H1 (cell line): ENCODE results near the gene UBE2H. TPM values are rescaled to one million over a fixed set of nuclear protein-coding genes. Genes with fewer than 3 reads are reported as not detected.

ENCODE experiments used
- CTCF ChIA-PET: fragments of 300-600 bp; sonication (Branson Sonifier 250); formaldehyde crosslinking; loops from one replicate; lab custom pipeline; 2021; ENCODE audit not compliant: partially characterized antibody; lab: Charles Lee
- POLR2A ChIA-PET: fragments of 300-600 bp; sonication (Branson Sonifier 250); formaldehyde crosslinking; loops from one replicate; lab custom pipeline; 2021; ENCODE audit warnings: inconsistent platforms; ENCODE audit not compliant: partially characterized antibody; lab: Charles Lee
- DNase-seq, 2 experiments: peaks; one replicate each; pipeline versions ENCODE4 v3.0.0 to v3.0.0-alpha.2; 2010 to 2022; ENCODE audit warnings: low spot score in 2 of 2, low read depth in 1 of 2, mixed read lengths in 1 of 2
- FAIRE-seq: peaks from 2 replicates; lab custom pipeline; 2011; peaks lifted over from hg19 to GRCh38; lab: Jason Lieb, UNC
- H2AFZ ChIP-seq: 2 replicates; pipeline ENCODE4 v1.8.1; 2012; ENCODE audit warnings: low read length, inconsistent platforms
- H2AK5ac ChIP-seq: 2 replicates; pipeline ENCODE4 v1.6.1; 2013; ENCODE audit warnings: low read depth, low read length
- H2BK120ac ChIP-seq: replicated peaks from 2 replicates; pipeline ENCODE3; 2013; ENCODE audit warnings: low read depth, low read length, inconsistent platforms
- H2BK12ac ChIP-seq: 2 replicates; pipeline ENCODE4 v1.6.1; 2013; ENCODE audit warnings: low read depth, low read length
- H2BK15ac ChIP-seq: 2 replicates; pipeline ENCODE4 v1.6.1; 2013; ENCODE audit warnings: low read length
- H2BK20ac ChIP-seq: 2 replicates; pipeline ENCODE4 v1.6.1; 2013; ENCODE audit warnings: low read length
- H2BK5ac ChIP-seq: 2 replicates; pipeline ENCODE4 v1.6.1; 2013; ENCODE audit warnings: low read depth, low read length
- H3K14ac ChIP-seq: 2 replicates; pipeline ENCODE4 v1.6.1; 2013; ENCODE audit warnings: inconsistent platforms; ENCODE audit not compliant: insufficient read length
- H3K18ac ChIP-seq: 2 replicates; pipeline ENCODE4 v1.6.1; 2013; ENCODE audit warnings: low read length; ENCODE audit errors: extremely low read depth
- H3K23ac ChIP-seq: 2 replicates; pipeline ENCODE4 v1.6.1; 2013; ENCODE audit warnings: inconsistent platforms; ENCODE audit not compliant: insufficient read length
- H3K23me2 ChIP-seq: 2 replicates; pipeline ENCODE4 v1.6.1; 2013; ENCODE audit warnings: low read depth, low read length
- H3K27ac ChIP-seq: 2 replicates; pipeline ENCODE4 v1.6.1; 2011; ENCODE audit warnings: low read depth, low read length, inconsistent platforms
- H3K27me3 ChIP-seq, 4 experiments: replicated peaks in 1 of 4; 1 replicate in 1 of 4; 2 replicates in 3 of 4; pipeline versions ENCODE4 v1.6.1 to v1.8.1; 2011 to 2013; ENCODE audit warnings: low read length in 3 of 4, mild to moderate bottlenecking in 3 of 4, inconsistent platforms in 2 of 4, mixed read lengths in 2 of 4, moderate library complexity in 1 of 4; ENCODE audit not compliant: control insufficient read depth in 3 of 4, insufficient read depth in 3 of 4; ENCODE audit errors: extremely low read depth in 1 of 4
- H3K36me3 ChIP-seq, 4 experiments: 2 replicates each; pipeline versions ENCODE4 v1.6.1 to v1.8.1; 2011 to 2013; ENCODE audit warnings: mild to moderate bottlenecking in 4 of 4, low read length in 3 of 4, moderate library complexity in 2 of 4, control low read depth in 1 of 4, inconsistent platforms in 1 of 4; ENCODE audit not compliant: insufficient read depth in 4 of 4, control insufficient read depth in 2 of 4
- H3K4ac ChIP-seq: replicated peaks from 2 replicates; pipeline ENCODE3; 2013; ENCODE audit warnings: low read length, low read depth, mixed read lengths, inconsistent platforms; ENCODE audit not compliant: insufficient read length
- H3K4me1 ChIP-seq, 4 experiments: replicated peaks in 1 of 4; 1 replicate in 1 of 4; 2 replicates in 3 of 4; pipeline versions ENCODE4 v1.6.1 to v1.8.1; 2011 to 2013; ENCODE audit warnings: low read length in 3 of 4, inconsistent platforms in 2 of 4, mixed read lengths in 1 of 4; ENCODE audit not compliant: insufficient read depth in 4 of 4, control insufficient read depth in 3 of 4
- H3K4me2 ChIP-seq, 2 experiments: 2 replicates each; pipeline versions ENCODE4 v1.6.1 to v1.8.1; 2011 to 2013; ENCODE audit warnings: low read depth in 2 of 2, low read length in 2 of 2, control low read depth in 1 of 2, inconsistent platforms in 1 of 2, mild to moderate bottlenecking in 1 of 2; ENCODE audit not compliant: insufficient read depth in 1 of 2
- H3K4me3 ChIP-seq, 4 experiments: fragments of 200-600, 300-600 bp in 1 of 4; sonication (generic), shearing (Covaris generic), sonication (Bioruptor Twin) in 1 of 4; 2 replicates each; pipeline versions ENCODE4 v1.5.1 to v1.8.1; 2011 to 2016; ENCODE audit warnings: low read length in 4 of 4, low read depth in 3 of 4, control low read depth in 2 of 4, inconsistent platforms in 2 of 4, mild to moderate bottlenecking in 2 of 4, mixed read lengths in 1 of 4, moderate library complexity in 1 of 4; ENCODE audit not compliant: insufficient read depth in 2 of 4; ENCODE audit errors: extremely low read depth in 1 of 4
- H3K56ac ChIP-seq: replicated peaks from 2 replicates; pipeline ENCODE3; 2013; ENCODE audit warnings: low read depth, mild to moderate bottlenecking, mixed read lengths, low read length, inconsistent platforms; ENCODE audit not compliant: insufficient read length
- H3K79me1 ChIP-seq: 2 replicates; pipeline ENCODE4 v1.6.1; 2013; ENCODE audit warnings: low read depth, low read length, control low read depth
- H3K79me2 ChIP-seq, 2 experiments: 2 replicates each; pipeline versions ENCODE4 v1.6.1 to v1.8.1; 2012 to 2013; ENCODE audit warnings: low read length in 2 of 2, mild to moderate bottlenecking in 2 of 2, inconsistent platforms in 1 of 2; ENCODE audit not compliant: insufficient read depth in 2 of 2, control insufficient read depth in 1 of 2
- H3K9ac ChIP-seq, 4 experiments: replicated peaks in 1 of 4; 1 replicate in 1 of 4; 2 replicates in 3 of 4; pipeline versions ENCODE4 v1.6.1 to v1.8.1; 2011 to 2013; ENCODE audit warnings: low read depth in 3 of 4, low read length in 3 of 4, control low read depth in 2 of 4, mild to moderate bottlenecking in 2 of 4, moderate library complexity in 2 of 4, inconsistent platforms in 1 of 4; ENCODE audit errors: extremely low read depth in 1 of 4
- H3K9me3 ChIP-seq, 2 experiments: 2 replicates each; pipeline versions ENCODE4 v1.6.1 to v1.8.1; 2012 to 2013; ENCODE audit warnings: mild to moderate bottlenecking in 2 of 2, moderate library complexity in 2 of 2, control low read depth in 1 of 2, inconsistent platforms in 1 of 2, low read depth in 1 of 2, low read length in 1 of 2, mixed read lengths in 1 of 2; ENCODE audit not compliant: insufficient read depth in 2 of 2
- H4K20me1 ChIP-seq, 2 experiments: replicated peaks in 1 of 2; 2 replicates each; pipeline versions ENCODE3 to v1.8.1; 2011 to 2013; ENCODE audit warnings: inconsistent platforms in 2 of 2, low read length in 2 of 2, mild to moderate bottlenecking in 1 of 2; ENCODE audit not compliant: insufficient read depth in 2 of 2, control insufficient read depth in 1 of 2
- H4K5ac ChIP-seq: 2 replicates; pipeline ENCODE4 v1.6.1; 2013; ENCODE audit warnings: low read length, low read depth, mixed read lengths, inconsistent platforms; ENCODE audit not compliant: insufficient read length
- H4K8ac ChIP-seq: 2 replicates; pipeline ENCODE4 v1.8.0; 2013; ENCODE audit warnings: mild to moderate bottlenecking, moderate library complexity, low read length, inconsistent platforms; ENCODE audit not compliant: insufficient read depth; ENCODE audit errors: extremely low read depth
- H4K91ac ChIP-seq: replicated peaks from 2 replicates; pipeline ENCODE3; 2013; ENCODE audit warnings: low read length, mixed read lengths, inconsistent platforms; ENCODE audit not compliant: insufficient read length
- BCL11A ChIP-seq, 2 experiments: IDR thresholded peaks; one replicate each; pipeline ENCODE4 v1.6.1; 2011; ENCODE audit warnings: low read depth in 2 of 2, low read length in 2 of 2, mild to moderate bottlenecking in 2 of 2
- CBX5 ChIP-seq: fragments of 300-800, 300-1000 bp; sonication (generic); IDR thresholded peaks from 2 replicates; pipeline ENCODE4 v1.7.1; 2016; ENCODE audit warnings: antibody characterized with exemption, low read length, low read depth
- CHD2 ChIP-seq: IDR thresholded peaks from 2 replicates; pipeline ENCODE4 v1.6.1; 2012; ENCODE audit warnings: low read length, improper control_type of control experiment
- JUND ChIP-seq: IDR thresholded peaks from 2 replicates; pipeline ENCODE4 v1.6.1; 2011; ENCODE audit warnings: mild to moderate bottlenecking, improper control_type of control experiment, low read length
- KDM4A ChIP-seq: IDR thresholded peaks from one replicate; pipeline ENCODE4 v1.7.1; 2012; ENCODE audit warnings: low read depth, mild to moderate bottlenecking, moderate library complexity, low read length, inconsistent platforms; ENCODE audit not compliant: severe bottlenecking
- PHF8 ChIP-seq: fragments of 200-600 bp; sonication (generic); conservative IDR thresholded peaks from 2 replicates; pipeline ENCODE4 v1.7.1; 2012; ENCODE audit warnings: low read depth, mild to moderate bottlenecking, inconsistent platforms, low read length, moderate library complexity
- RBBP5 ChIP-seq: IDR thresholded peaks from 2 replicates; pipeline ENCODE4 v1.7.1; 2012; ENCODE audit warnings: low read depth, mild to moderate bottlenecking, inconsistent platforms, low read length, moderate library complexity, borderline replicate concordance
- SP2 ChIP-seq: IDR thresholded peaks from 2 replicates; pipeline ENCODE4 v1.6.1; 2012; ENCODE audit warnings: mild to moderate bottlenecking, low read length, inconsistent platforms
- SP4 ChIP-seq: IDR thresholded peaks from 2 replicates; pipeline ENCODE4 v1.6.1; 2012; ENCODE audit warnings: low read length, inconsistent platforms
- SRF ChIP-seq: IDR thresholded peaks from 2 replicates; pipeline ENCODE4 v1.6.1; 2011; ENCODE audit warnings: mild to moderate bottlenecking, low read depth, low read length, moderate library complexity
- SUZ12 ChIP-seq: fragments of 200-600 bp; sonication (generic); IDR thresholded peaks from 2 replicates; pipeline ENCODE4 v1.6.1; 2012; ENCODE audit warnings: mild to moderate bottlenecking, inconsistent platforms, low read length, moderate library complexity, mixed read lengths
- TAF1 ChIP-seq: IDR thresholded peaks from 2 replicates; pipeline ENCODE4 v1.6.1; 2011; ENCODE audit warnings: mild to moderate bottlenecking, low read depth, low read length
- TAF7 ChIP-seq: optimal IDR thresholded peaks from 2 replicates; pipeline ENCODE3; 2011; ENCODE audit warnings: low read depth, mild to moderate bottlenecking, inconsistent platforms, low read length, moderate library complexity, borderline replicate concordance
- WGBS, 2 experiments: shearing (Covaris generic) in 1 of 2; methylation state at CpG; one replicate each; pipeline versions ENCODE4 v1.1.6 to v1.1.7; 2013 to 2015; ENCODE audit warnings: low lambda C conversion rate in 2 of 2, mixed read lengths in 2 of 2, inconsistent platforms in 1 of 2, low coverage in 1 of 2, missing lambda C conversion rate in 1 of 2; ENCODE audit not compliant: insufficient replicate concordance in 2 of 2, insufficient coverage in 1 of 2, insufficient read length in 1 of 2; ENCODE audit errors: extremely low coverage in 1 of 2, missing lambda C conversion rate in 1 of 2; 5-methylcytosine and 5-hydroxymethylcytosine counted together
- polyA plus RNA-seq, 7 experiments: library from polyadenylated mRNA; depleted of rRNA in 3 of 7; stranded (reverse) in 5 of 7; unstranded in 2 of 7; fragments of >200 nt in 5 of 7; fragments of 200-250 nt in 2 of 7; gene quantifications; 1 replicate in 5 of 7; 2 replicates in 1 of 7; 4 replicates in 1 of 7; pipeline versions ENCODE4 v1.2.1 to v1.2.3, GENCODE V29; 2011 to 2013; ENCODE audit warnings: missing spikeins in 2 of 7, mixed read lengths in 2 of 7
- total RNA-seq: library from RNA; stranded (reverse); fragmentation: NEBNext Ultra II Directional; extraction: Animal tissue kit (Norgen Biotek cat#: 25700); gene quantifications from 2 replicates; pipeline ENCODE4 v1.2.1, GENCODE V29; 2021

Gene UBE2H
- total and polyA plus RNA-seq, 2 of the 8 experiments (the other 6 are each of a cell fraction or from before 2014, with no cell fraction given): 30.6 to 62.2 TPM

- no peak overlapping the region for H3K4ac ChIP-seq
- H4K8ac ChIP-seq: no peak overlapping the region
- no peak overlapping the region for H2BK15ac ChIP-seq
- peaks cover 9 to 11% of the 10 kb centered on the region in 2 experiments for H4K20me1 ChIP-seq
- H2BK12ac ChIP-seq: no peak overlapping the region
- H4K5ac ChIP-seq: no peak overlapping the region
- no peak overlapping the region for H2AFZ ChIP-seq
- no peak overlapping the region for H3K4me3 ChIP-seq
- H3K23ac ChIP-seq: no peak overlapping the region
- peaks cover 22 to 60% (median 53%) of the 10 kb centered on the region in 4 experiments for H3K27me3 ChIP-seq
- no peak overlapping the region for H3K18ac ChIP-seq
- ChIA-PET CTCF (interaction anchor here (0.6 to 7.7 kb wide), 4 partner anchors 36 to 167 kb away, joined by 3 to 59 read pairs (median 4); no protein-coding TSS in a partner anchor), POLR2A (interaction anchor here (0.6 to 1.3 kb wide), 3 partner anchors 10 to 193 kb away, joined by 4 to 5 read pairs (median 5); no protein-coding TSS in a partner anchor)
- H3K9ac ChIP-seq: no peak overlapping the region
- H3K9me3 ChIP-seq: no peaks in the 10 kb centered on the region
- H2AK5ac ChIP-seq: no peak overlapping the region
- H3K27ac ChIP-seq: no peak overlapping the region
- H2BK120ac ChIP-seq: no peak overlapping the region
- H3K79me2 ChIP-seq: no peaks in the 10 kb centered on the region
- H3K56ac ChIP-seq: no peak overlapping the region
- H3K36me3 ChIP-seq: no peaks in the 10 kb centered on the region
- H4K91ac ChIP-seq: no peak overlapping the region
- H3K4me2 ChIP-seq: no peak overlapping the region
- H3K14ac ChIP-seq: no peak overlapping the region
- FAIRE-seq: no peak
- H2BK5ac ChIP-seq: no peak overlapping the region
- DNase-seq: no peak
- peaks cover 6 to 18% (median 12%) of the 10 kb centered on the region in 4 experiments for H3K4me1 ChIP-seq
- 81% methylated on average over 6 of the region's 6 CpGs; no CpG with 5 or more reads in 1 of the 2 experiments for WGBS, 2 experiments
- no peaks in the 10 kb centered on the region for H3K79me1 ChIP-seq
- H3K23me2 ChIP-seq: peaks cover 4% of the 10 kb centered on the region; the same call in 1 of the 2 replicates
- no peak overlapping the region for H2BK20ac ChIP-seq
- TF ChIP-seq SUZ12: no peak
- TF ChIP-seq JUND: no peak
- TF ChIP-seq SP2: no peak
- no peak for TF ChIP-seq SRF
- TF ChIP-seq PHF8: no peak
- TF ChIP-seq BCL11A (IDR thresholded peaks at IDR 0.05; ENCODE audit: low read depth in 2 of 2, low read length in 2 of 2): no peak
- no peak for TF ChIP-seq RBBP5
- TF ChIP-seq SP4: no peak
- no peak for TF ChIP-seq CHD2
- TF ChIP-seq TAF1: no peak
- no peak for TF ChIP-seq KDM4A
- no peak for TF ChIP-seq CBX5
- no peak for TF ChIP-seq TAF7
Measured at GRCh38 chr7:129790136-129790535, 162.6 kb downstream of the UBE2H start.
